SH-SY5Y (cell line): ENCODE measurements around the gene AGXT.

Experiments used
- GATA2 ChIP-seq: IDR thresholded peaks from 2 replicates; pipeline ENCODE4 v1.6.1; 2011; ENCODE audit warnings: mild to moderate bottlenecking, low read depth, low read length
- GATA3 ChIP-seq: IDR thresholded peaks from 2 replicates; pipeline ENCODE4 v1.6.1; 2011; ENCODE audit warnings: low read depth, mild to moderate bottlenecking, low read length, moderate library complexity

The AGXT gene

GRCh38 chr2:240833724-240834285 is 34.8 kb upstream of the AGXT start:
- TF ChIP-seq GATA3 (no peak), GATA2 (no peak)

DNA sequence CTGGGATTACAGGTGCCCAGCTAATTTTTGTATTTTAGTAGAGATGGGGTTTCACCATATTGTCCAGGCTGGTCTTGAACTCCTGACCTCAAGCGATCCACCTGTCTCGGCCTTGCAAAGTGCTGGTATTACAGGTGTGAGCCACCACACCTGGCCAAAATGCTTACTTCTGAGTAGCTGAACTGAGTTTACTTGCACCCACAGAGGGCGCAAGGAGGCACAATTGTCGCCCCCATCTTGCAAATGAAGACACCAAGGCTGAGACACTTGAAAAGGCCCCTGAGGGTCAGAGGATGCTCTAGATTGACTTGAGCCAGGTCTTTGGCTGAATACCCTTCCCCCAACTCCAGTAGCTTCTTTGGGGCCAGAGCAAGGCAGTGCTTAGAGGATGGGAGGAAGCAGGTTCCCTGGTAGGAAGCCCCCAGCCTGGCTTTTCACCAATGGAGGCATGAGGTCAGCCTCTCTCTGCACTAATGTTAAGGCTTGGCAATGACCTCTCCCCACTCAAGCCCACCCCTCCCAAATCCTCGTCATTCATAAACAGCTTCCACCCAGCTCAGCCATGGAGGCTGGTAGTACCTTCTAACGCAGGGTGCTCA is 34.1 kb upstream of the AGXT start:
- no peak for TF ChIP-seq GATA2

- TF ChIP-seq GATA3 (no peak), GATA2 (no peak)
Measured at GRCh38 chr2:240835528-240835927, 33.1 kb upstream of the AGXT start.

- no peak for TF ChIP-seq GATA2
- TF ChIP-seq GATA3: no peak
Measured at GRCh38 chr2:240836781-240837467, 31.7 kb upstream of the AGXT start.

GRCh38 chr2:240837621-240838020 is 31.0 kb upstream of the AGXT start:
- TF ChIP-seq GATA2: no peak
- TF ChIP-seq GATA3: no peak

DNA sequence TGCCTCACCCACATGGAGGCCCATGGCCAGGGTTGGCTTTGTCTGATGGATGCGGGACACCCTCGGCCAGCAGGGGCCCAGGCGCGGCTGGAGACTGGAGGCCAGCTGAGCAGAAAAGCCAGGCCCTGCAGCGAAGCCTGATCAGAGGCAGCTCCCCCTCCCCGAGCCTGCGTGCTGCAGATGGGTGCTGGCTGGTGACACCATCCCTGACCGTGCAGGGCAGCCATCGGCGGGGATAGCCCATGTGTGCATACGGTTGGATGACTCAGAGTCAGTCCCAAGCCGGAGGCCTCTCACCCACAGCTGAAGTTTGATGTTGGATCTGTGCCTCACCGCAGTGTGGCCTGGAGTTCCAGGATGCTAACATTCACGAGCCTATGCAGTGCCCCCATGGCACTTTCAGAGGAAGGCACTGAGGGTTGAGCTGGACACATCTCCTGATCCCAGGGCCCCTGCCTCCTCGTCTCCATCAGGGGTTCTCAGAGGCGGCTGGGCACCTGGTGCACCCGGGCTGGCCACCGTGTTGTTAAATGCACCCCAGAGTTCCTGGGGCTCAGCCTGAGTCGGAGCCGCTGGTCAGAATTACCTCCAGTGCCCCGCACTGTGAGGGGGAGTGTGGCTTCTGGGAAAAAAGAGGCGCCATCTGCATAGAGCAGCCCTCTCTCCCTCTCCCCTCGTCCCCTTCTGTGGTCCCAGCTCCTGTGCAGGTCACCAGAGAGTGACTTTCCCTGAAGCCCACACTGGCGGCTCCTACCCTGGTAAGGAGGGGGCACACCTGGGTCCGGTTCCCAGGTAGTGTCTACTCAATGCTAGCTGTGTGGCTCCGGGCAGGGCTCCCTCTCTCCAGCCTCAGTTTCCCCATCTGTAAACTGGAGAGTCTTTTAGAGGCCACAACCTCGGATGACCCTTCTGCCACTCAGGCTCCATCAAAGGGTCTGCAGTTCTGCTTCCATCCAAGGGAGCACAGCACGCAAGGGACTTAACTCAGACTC is 29.2 kb upstream of the AGXT start:
- TF ChIP-seq GATA2 (no peak), GATA3 (no peak)

DNA sequence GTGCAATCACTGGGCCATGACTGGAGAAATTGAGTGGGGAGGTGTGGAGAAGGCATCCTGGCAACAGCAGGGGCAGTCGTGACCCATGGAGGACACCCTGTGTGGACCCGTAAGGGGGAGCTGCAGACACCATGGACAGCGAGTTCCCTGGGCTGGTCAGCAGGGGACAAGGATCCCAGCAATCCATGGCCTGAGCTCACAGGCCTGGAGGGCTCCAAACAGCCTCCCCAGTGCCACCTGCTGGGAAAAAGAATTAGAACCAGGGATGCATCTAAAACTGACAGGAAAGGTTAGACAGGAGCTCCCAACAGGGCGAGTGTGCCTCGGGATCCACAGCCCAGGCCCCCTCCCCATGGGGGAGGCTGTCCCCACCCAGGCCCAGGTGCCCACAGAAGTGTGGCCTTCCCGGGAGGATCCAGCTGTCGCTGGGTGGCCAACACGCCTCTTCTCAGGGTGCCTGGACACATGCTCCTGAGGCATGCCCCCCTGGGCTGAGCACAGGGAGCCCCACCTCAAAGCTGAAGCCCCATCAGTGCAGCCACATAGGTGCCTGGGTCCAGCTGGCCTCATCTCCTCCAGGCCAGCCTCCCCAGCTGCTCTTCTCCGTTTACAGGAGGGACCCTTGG is 28.1 kb upstream of the AGXT start:
- TF ChIP-seq GATA2 (no peak), GATA3 (no peak)

DNA sequence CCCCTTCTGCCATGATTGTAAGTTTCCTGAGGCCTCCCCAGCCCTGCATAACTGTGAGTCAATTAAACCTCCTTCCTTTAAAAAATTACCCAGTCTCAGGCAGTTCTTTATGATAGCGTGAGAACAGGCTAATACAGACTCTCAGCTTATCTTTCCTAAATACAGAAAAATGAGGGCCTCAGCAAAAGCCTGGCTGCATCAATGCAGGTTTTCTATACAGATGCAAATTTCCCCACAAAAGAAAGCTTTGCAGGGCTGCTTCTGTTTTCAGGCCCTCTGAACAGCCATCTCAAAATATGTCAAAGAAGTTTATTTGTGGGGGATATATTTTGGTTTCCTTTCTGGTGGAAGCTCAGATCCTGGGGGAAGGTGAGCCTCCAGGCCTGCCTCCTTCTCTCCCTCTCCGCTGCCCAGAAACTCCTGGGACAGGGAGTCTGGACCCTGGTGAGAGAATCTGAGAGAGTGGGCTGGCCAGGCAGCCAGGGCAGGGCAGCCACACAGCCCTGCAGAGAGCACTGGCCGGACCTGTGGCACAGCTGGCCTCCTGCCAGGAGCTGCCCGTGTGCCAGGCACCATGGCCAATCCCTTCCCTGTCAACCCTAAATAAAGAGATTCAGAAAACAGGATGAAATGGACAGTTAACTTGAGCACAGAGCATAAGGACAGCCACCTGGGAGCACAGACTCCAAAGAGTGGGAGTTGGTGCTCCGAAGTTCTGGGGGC is 21.6 kb upstream of the AGXT start:
- TF ChIP-seq GATA3: no peak
- TF ChIP-seq GATA2: no peak

DNA sequence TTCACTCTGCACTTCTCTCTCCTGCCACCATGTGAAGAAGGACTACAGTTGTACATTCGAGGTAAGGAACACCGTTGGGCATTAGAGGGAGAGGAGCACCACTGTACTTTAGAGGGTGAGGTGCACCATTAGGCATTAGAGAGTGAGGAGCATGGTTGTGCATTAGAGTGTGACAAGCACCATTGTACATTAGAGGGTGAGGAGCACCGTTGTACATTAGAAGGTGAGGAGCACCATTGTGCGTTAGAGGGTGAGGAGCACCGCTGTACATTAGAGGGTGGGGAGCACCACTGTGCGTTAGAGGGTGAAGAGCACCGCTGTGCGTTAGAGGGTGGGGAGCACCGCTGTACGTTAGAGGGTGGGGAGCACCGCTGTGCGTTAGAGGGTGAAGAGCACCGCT is 20.8 kb upstream of the AGXT start:
- TF ChIP-seq GATA3: no peak
- TF ChIP-seq GATA2: no peak

- TF ChIP-seq GATA2: no peak
- TF ChIP-seq GATA3: no peak
Measured at GRCh38 chr2:240848900-240849680, 19.5 kb upstream of the AGXT start.

- TF ChIP-seq GATA3: no peak
- no peak for TF ChIP-seq GATA2
Measured at GRCh38 chr2:240850026-240850425, 18.6 kb upstream of the AGXT start.

- no peak for TF ChIP-seq GATA3
Measured at GRCh38 chr2:240850756-240851077, 17.9 kb upstream of the AGXT start.
